Stimulated activated CD4-positive, alpha-beta T cell treated with anti-CD3 and anti-CD28 coated beads, TNF-alpha, amount 100 ng/mL, for 4 hours (primary cell): ENCODE measurements around the gene PPP1R26.

Experiments used
- DNase-seq, 3 experiments: peaks; one replicate each; pipeline ENCODE4 v3.0.0-alpha.2; 2020; ENCODE audit warnings: low read depth in 3 of 3

The PPP1R26 gene

GRCh38 chr9:135464181-135464580 lies 15.4 kb upstream of the PPP1R26 start:
- DNase-seq, result no peak

GRCh38 chr9:135468854-135469521 lies 10.6 kb upstream of the PPP1R26 start:
- peak in 2 of 3 experiments; percentile 13 to 32 for DNase-seq

GRCh38 chr9:135471791-135472640 lies 7.6 kb upstream of the PPP1R26 start:
- DNase-seq, result no peak

- no peak for DNase-seq
These were observed 5.5 kb upstream of the PPP1R26 start for GRCh38 chr9:135473972-135474543.

- DNase-seq, result no peak
These were observed 4.7 kb upstream of the PPP1R26 start for GRCh38 chr9:135474915-135475314.

- DNase-seq, result no peak
These were observed 2.8 kb upstream of the PPP1R26 start for GRCh38 chr9:135476561-135477355.

- no peak for DNase-seq
These were observed 1.4 kb upstream of the PPP1R26 start for GRCh38 chr9:135478191-135478590.

GRCh38 chr9:135478829-135479468 lies 633 bp upstream of the PPP1R26 start:
- DNase-seq, result no peak

- no peak for DNase-seq
These were observed 723 bp downstream of the PPP1R26 start for GRCh38 chr9:135480071-135480939.

GRCh38 chr9:135480940-135481310 lies 1.3 kb downstream of the PPP1R26 start:
- DNase-seq, result no peak

- DNase-seq, result no peak
These were observed 2.6 kb downstream of the PPP1R26 start for GRCh38 chr9:135482015-135482754.

GRCh38 chr9:135484460-135485277 lies 5.1 kb downstream of the PPP1R26 start:
- DNase-seq, result no peak

- DNase-seq, result no peak
These were observed 5.8 kb downstream of the PPP1R26 start for GRCh38 chr9:135485385-135485784.

- DNase-seq, result no peak
These were observed 6.2 kb downstream of the PPP1R26 start for GRCh38 chr9:135485832-135486231.

GRCh38 chr9:135486267-135487065 lies 6.9 kb downstream of the PPP1R26 start:
- no peak for DNase-seq

GRCh38 chr9:135487281-135488012 lies 7.9 kb downstream of the PPP1R26 start:
- no peak for DNase-seq

GRCh38 chr9:135488013-135488330 lies 8.4 kb downstream of the PPP1R26 start:
- DNase-seq, result no peak

- no peak for DNase-seq
These were observed 8.9 kb downstream of the PPP1R26 start for GRCh38 chr9:135488527-135488926.
